ENCODE measurements around the gene GIGYF2. TPM values are rescaled to one million over a fixed set of nuclear protein-coding genes. Genes with fewer than 3 reads are reported as not detected.

GIGYF2 gene
- total RNA-seq, 1 experiment from 2014 or later: 40.4 TPM

DNA sequence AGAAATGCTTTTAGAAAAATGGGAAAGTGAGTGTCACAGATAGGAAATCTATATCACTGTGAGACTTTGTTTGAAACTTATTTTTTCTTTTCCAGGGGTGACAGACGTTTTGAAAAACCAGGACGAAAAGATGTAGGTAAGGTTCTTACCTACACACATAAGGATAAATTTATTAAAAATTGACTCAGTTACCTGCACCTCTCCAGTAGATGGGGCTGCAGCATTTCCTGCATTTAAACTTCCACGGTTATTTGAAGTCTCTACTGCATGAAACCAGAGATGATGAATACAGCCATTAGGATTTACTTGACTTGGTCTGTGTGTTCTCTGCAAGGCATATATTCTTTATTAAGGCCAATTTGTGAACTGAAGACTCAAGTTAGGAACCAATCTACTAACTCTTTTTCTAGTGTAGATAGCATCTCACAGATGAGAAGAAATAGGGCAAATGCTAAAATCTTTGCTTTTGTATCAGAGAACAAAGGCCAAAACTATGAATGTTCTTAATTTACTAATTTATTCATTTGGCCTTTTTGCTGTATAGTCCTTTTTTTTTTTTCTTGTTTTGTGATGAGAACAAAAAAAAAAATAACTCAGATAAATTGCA lies 64.3 kb downstream of the GIGYF2 start:
- Mint-ChIP-seq H3K4me1 (ENCODE audit: low read depth, unreplicated experiment) (no peaks in the 10 kb centered on the region), H3K36me3 (ENCODE audit: insufficient read depth, unreplicated experiment) (peaks cover 27% of the 10 kb centered on the region), H3K4me3 (ENCODE audit: unreplicated experiment) (no peak overlapping the region), H3K9me3 (ENCODE audit: unreplicated experiment) (no peaks in the 10 kb centered on the region), H3K27me3 (ENCODE audit: insufficient read depth, unreplicated experiment) (no peaks in the 10 kb centered on the region), H3K27ac (ENCODE audit: unreplicated experiment) (no peak overlapping the region)
- no peaks in the 10 kb centered on the region for H3K9me3 ChIP-seq
- TF ChIP-seq, protein P1, sequence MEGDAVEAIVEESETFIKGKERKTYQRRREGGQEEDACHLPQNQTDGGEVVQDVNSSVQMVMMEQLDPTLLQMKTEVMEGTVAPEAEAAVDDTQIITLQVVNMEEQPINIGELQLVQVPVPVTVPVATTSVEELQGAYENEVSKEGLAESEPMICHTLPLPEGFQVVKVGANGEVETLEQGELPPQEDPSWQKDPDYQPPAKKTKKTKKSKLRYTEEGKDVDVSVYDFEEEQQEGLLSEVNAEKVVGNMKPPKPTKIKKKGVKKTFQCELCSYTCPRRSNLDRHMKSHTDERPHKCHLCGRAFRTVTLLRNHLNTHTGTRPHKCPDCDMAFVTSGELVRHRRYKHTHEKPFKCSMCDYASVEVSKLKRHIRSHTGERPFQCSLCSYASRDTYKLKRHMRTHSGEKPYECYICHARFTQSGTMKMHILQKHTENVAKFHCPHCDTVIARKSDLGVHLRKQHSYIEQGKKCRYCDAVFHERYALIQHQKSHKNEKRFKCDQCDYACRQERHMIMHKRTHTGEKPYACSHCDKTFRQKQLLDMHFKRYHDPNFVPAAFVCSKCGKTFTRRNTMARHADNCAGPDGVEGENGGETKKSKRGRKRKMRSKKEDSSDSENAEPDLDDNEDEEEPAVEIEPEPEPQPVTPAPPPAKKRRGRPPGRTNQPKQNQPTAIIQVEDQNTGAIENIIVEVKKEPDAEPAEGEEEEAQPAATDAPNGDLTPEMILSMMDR (IDR thresholded peaks at IDR 0.05; ENCODE audit: insufficient read depth in 1 of 2, low read depth in 1 of 2, low read length in 1 of 2, severe bottlenecking in 1 of 2, unreplicated experiment in 1 of 2): peak in 1 of 2 experiments; percentile 49
- no peak overlapping the region for H3K4me3 ChIP-seq (ENCODE audit: low read depth, low read length)
- CTCF ChIA-PET: no interaction called here
- no peaks in the 10 kb centered on the region; the same call in 1 of the 2 replicates for H3K36me3 ChIP-seq (ENCODE audit: control insufficient read depth, insufficient read depth, low read length)
- no peaks in the 10 kb centered on the region for H3K4me1 ChIP-seq
- DNase-seq: peak in 1 of 2 experiments; percentile 27
- no peaks in the 10 kb centered on the region for H3K27me3 ChIP-seq (replicated peaks; ENCODE audit: control insufficient read depth, insufficient read depth, low read length)
- BruUV-seq (replicated peaks): no TSS peak
- intact Hi-C loops (cut with micrococcal nuclease; ENCODE audit: unreplicated experiment): no loop called here
- POLR2A ChIA-PET: no interaction called here

GRCh38 chr2:232767866-232768265 lies 70.7 kb downstream of the GIGYF2 start:
- Histone ChIP-seq H3K27me3 (replicated peaks; ENCODE audit: control insufficient read depth, insufficient read depth, low read length) (no peaks in the 10 kb centered on the region), H3K4me1 (peaks cover 9% of the 10 kb centered on the region), H3K9me3 (no peaks in the 10 kb centered on the region), H3K36me3 (ENCODE audit: control insufficient read depth, insufficient read depth, low read length) (no peaks in the 10 kb centered on the region), H3K4me3 (ENCODE audit: low read depth, low read length) (no peak overlapping the region)
- no peaks in the 10 kb centered on the region for H3K9me3 Mint-ChIP-seq (ENCODE audit: unreplicated experiment)
- H3K36me3 Mint-ChIP-seq (ENCODE audit: insufficient read depth, unreplicated experiment): peaks cover 35% of the 10 kb centered on the region
- no peaks in the 10 kb centered on the region for H3K27me3 Mint-ChIP-seq (ENCODE audit: insufficient read depth, unreplicated experiment)
- no peak for DNase-seq
- ChIA-PET CTCF (no interaction called here), POLR2A (no interaction called here)
- intact Hi-C loops (cut with micrococcal nuclease; ENCODE audit: unreplicated experiment): no loop called here
- BruUV-seq (replicated peaks): no TSS peak
- TF ChIP-seq, protein P1 (IDR thresholded peaks at IDR 0.05; ENCODE audit: insufficient read depth in 1 of 2, low read depth in 1 of 2, low read length in 1 of 2, severe bottlenecking in 1 of 2, unreplicated experiment in 1 of 2): no peak
- no peak overlapping the region for H3K4me3 Mint-ChIP-seq (ENCODE audit: unreplicated experiment)
- peaks cover 5% of the 10 kb centered on the region for H3K4me1 Mint-ChIP-seq (ENCODE audit: low read depth, unreplicated experiment)
- no peak overlapping the region for H3K27ac Mint-ChIP-seq (ENCODE audit: unreplicated experiment)

DNA sequence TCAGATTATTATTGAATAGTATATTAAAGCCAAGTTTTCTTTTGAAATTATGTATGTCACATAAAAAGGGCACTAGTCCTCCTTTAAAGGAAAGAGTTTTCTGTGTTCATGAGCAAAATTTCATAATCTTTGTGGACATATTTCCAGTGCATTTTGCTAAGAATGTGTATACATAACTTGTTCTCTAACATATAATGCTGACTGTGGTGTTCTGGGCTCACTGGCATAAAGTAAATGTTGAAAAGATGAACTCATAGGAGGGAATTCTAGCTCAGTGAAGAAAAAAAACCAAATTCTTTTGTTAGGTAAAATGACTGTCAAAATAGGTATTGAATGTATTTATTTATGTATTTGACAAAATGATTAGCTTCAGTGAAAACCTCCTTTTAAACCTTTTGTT lies 73.1 kb downstream of the GIGYF2 start:
- TF ChIP-seq, protein P1 (IDR thresholded peaks at IDR 0.05; ENCODE audit: insufficient read depth in 1 of 2, low read depth in 1 of 2, low read length in 1 of 2, severe bottlenecking in 1 of 2, unreplicated experiment in 1 of 2): no peak
- BruUV-seq (replicated peaks): no TSS peak
- Mint-ChIP-seq H3K36me3 (ENCODE audit: insufficient read depth, unreplicated experiment) (peaks cover 20% of the 10 kb centered on the region), H3K4me1 (ENCODE audit: low read depth, unreplicated experiment) (peaks cover 5% of the 10 kb centered on the region), H3K4me3 (ENCODE audit: unreplicated experiment) (no peak overlapping the region), H3K9me3 (ENCODE audit: unreplicated experiment) (no peaks in the 10 kb centered on the region), H3K27me3 (ENCODE audit: insufficient read depth, unreplicated experiment) (no peaks in the 10 kb centered on the region), H3K27ac (ENCODE audit: unreplicated experiment) (no peak overlapping the region)
- intact Hi-C loops (cut with micrococcal nuclease; ENCODE audit: unreplicated experiment): no loop called here
- H3K4me3 ChIP-seq (ENCODE audit: low read depth, low read length): no peak overlapping the region
- no peaks in the 10 kb centered on the region for H3K27me3 ChIP-seq (replicated peaks; ENCODE audit: control insufficient read depth, insufficient read depth, low read length)
- H3K4me1 ChIP-seq: peaks cover 9% of the 10 kb centered on the region
- ChIA-PET CTCF (no interaction called here), POLR2A (no interaction called here)
- no peak for DNase-seq
- no peaks in the 10 kb centered on the region for H3K36me3 ChIP-seq (ENCODE audit: control insufficient read depth, insufficient read depth, low read length)
- no peaks in the 10 kb centered on the region for H3K9me3 ChIP-seq
